CD4-positive, alpha-beta T cell treated with Interleukin-4 for 1 hour (primary cell): Measurements from ENCODE around the gene GIT2.
A peak's percentile ranks its signal among the peaks of the same experiment; 100 is the strongest.
"Not testable (repeated sequence)": the region's sequence is repeated elsewhere in the genome, so short reads cannot be mapped to it uniquely, and the experiment has no call there.

Experiments used
- DNase-seq, 2 donors: peaks; one replicate each; pipeline ENCODE4 v3.0.0-alpha.2; 2020 to 2022

Gene GIT2, protein sequence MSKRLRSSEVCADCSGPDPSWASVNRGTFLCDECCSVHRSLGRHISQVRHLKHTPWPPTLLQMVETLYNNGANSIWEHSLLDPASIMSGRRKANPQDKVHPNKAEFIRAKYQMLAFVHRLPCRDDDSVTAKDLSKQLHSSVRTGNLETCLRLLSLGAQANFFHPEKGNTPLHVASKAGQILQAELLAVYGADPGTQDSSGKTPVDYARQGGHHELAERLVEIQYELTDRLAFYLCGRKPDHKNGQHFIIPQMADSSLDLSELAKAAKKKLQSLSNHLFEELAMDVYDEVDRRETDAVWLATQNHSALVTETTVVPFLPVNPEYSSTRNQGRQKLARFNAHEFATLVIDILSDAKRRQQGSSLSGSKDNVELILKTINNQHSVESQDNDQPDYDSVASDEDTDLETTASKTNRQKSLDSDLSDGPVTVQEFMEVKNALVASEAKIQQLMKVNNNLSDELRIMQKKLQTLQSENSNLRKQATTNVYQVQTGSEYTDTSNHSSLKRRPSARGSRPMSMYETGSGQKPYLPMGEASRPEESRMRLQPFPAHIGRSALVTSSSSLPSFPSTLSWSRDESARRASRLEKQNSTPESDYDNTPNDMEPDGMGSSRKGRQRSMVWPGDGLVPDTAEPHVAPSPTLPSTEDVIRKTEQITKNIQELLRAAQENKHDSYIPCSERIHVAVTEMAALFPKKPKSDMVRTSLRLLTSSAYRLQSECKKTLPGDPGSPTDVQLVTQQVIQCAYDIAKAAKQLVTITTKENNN

DNA sequence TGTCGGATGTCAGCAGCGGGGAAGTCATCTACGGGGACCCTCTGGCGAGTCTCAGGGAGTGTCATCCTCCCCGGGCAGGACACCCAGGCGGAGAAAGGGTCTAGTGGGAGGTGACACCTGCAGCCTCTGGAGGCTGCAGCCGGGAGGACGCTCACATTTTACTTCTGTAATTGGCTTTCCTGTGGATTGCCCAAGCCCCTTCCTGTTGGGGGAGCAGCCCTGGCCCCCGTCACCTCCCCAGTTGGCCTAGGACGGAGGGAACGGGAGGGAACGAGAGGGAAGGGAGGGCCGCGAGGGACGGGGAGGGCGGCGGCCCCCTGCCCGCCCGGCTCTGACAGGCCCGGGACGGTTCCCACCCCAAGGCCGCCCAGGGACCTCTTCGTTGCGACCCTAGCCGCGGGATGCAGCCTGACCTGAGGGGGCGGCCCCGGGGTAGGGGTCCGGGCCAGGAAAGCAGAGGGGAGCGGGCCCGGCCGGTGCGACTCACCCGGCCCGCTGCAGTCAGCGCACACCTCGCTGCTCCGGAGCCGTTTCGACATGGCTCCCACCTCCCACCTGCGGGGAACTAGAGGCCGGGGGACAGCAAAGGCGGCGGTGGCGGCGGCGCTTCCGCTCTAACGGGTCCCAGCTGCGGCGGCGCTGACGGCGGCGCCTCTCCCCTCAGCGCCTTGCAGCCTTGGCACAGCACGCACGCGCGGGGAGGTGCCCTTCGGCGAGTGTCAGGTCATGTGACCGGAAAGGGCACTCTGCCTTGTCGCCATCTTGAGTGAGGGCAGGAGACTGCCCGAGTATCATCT, at the start of gene GIT2:
TSS of gene GIT2 (minus strand) at position 683 of the 797 bp plus-strand sequence. CDS start at position 539, 144 bp downstream.
- DNase-seq = peak; percentile 95

DNA sequence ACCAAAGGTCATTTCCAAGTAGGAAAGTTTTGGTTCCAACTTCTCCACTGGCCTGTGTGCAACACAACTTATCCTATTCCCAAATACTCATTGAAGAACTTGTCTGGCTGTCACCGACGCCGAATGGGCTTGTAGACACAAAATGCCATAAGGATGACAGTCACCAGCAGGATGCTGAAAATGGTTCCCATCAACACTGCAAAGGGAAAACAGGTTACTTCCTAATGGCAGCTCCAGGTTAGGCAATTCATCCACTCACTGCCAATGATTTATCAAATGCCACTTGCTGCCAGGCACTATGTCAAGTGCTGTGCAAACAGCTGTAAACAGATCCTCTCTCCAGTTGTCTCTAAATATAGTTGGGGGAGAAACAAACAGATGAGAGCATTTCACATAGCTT, 46.1 kb upstream of the GIT2 start:
- DNase-seq = no peak

DNA sequence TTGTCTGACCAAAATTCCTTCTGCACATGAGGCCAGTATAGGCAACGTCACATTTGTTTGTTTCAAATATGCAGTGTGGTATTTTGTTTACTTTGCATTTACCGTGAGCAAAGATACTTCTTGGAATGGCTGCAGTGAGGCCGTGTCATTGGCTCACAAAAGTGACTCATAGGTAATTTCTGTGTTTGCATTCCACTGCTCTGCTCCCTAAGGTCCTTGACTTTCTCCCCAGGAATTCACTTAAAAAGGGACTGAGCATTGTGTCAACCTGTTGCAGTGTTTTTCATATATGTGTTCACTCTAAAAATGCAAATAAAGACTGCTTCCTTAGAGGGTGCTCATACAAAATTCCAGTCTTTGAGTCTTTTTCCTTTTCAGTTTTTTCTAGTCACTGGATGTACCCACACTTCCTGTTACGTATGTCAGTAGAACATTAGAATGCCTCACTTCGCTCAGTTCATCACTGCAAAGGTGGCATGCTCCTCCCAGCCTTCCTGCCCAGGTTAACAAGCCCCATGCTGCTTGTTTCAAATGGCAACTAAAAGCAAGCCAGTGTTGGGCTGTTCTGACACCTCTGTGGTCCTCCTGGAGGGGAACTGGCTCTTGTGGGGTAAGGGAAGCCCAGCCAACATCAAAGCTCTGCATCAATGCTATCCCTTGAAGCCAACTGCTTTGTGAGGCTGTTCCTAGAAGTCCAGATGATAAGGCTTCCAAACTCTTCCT, 43.1 kb upstream of the GIT2 start:
- peak; percentile 25 to 50 for DNase-seq

DNA sequence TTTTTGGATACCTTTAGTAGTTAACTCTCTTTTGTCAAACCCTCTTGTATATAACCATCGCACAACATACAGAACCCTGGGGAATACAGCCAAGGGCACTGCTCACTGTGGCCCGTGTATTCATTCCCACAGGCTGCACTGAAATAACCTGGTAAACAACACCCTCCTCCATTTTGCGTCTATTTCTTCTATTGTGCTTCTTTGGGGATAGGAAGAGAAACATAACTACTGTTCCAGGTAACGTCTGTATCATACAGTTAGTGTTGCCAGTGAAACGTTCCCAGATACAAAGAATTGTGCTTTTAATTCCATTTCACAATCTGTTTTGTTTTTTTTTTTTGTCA, 42.5 kb upstream of the GIT2 start:
- DNase-seq = no peak

DNA sequence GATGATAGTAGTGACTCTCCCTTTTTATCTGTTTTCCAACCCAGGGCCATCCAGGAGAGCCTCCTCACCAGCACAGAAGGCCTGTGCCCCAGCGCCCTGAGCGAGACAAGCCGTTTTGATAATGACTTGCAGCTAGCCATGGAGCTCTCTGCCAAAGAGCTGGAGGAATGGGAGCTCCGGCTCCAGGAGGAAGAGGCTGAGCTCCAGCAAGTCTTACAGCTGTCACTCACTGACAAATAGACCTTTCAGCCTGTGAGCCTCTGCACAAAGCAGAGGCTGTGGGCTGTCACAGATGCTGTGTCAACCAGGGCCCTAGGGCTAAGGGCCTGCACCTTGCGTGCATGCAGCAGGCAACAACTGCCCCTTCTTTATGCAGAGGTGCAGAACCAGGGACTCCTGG, 41.1 kb upstream of the GIT2 start:
- no peak for DNase-seq

DNA sequence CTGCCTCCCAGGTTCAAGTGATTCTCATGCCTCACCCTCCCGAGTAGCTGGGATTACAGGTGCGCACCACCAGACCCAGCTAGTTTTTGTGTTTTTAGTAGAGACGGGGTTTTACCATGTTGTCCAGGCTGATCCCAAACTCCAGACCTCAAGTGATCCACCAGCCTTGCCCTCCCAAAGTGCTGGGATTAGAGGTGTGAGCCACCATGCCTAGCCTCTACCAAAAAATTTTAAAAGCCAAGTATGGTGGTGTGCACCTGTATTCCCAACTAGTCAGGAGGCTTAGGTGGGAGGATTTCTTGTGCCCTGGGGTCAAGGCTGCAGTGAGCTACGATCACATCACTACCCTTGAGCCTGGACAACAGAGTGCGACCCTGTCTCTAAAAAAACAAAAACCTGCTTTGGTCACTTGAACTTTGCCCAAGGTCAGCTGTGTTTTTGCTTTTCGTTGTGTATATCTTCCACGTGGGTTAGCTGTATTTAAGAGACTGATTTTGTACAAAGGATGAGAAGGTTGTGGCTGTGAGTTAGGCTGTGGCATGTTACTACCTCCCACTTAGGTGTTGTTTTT, 39.5 kb upstream of the GIT2 start:
- no peak for DNase-seq

DNA sequence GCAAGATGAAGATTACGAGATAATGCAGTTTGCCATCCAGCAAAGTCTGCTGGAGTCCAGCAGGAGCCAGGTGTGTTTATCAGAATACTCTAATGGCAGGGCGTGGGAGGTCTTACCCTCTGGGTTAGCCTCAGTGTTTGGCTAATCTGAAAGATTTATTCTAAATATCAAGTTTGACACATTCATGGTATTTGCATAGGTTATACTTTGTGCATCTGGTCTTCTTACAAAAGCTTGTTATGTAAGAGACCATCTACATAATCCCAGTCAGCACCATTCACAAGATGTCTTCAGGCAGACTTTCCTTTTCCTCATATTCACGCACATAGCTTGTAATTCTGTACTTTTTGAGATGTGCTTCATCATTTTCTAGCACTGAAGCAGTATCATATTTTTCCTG, 37.7 kb upstream of the GIT2 start:
- no peak for DNase-seq

DNA sequence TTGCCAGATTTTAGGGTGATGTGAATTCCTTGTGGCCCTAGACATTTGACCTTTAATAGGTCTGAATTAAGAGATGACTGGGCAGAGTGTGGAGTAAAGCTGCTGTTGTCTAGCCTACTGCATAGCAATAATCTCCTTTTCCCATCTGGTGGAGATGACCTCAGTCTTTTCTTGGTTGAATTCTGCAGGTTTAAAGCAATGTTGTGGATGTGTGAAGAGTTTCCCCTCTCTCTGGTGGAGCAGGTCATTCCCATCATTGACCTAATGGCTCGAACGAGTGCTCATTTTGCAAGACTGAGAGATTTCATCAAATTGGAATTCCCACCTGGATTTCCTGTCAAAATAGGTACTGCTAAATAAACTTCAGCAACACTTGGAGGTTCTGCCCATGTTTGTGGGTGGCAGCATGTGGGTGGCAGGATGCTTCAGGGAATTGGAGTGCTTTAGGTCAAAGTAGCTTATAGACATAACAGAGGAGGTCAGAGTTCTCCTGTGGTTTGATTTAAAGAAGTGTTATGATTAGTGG, 33.2 kb upstream of the GIT2 start:
- DNase-seq = no peak

DNA sequence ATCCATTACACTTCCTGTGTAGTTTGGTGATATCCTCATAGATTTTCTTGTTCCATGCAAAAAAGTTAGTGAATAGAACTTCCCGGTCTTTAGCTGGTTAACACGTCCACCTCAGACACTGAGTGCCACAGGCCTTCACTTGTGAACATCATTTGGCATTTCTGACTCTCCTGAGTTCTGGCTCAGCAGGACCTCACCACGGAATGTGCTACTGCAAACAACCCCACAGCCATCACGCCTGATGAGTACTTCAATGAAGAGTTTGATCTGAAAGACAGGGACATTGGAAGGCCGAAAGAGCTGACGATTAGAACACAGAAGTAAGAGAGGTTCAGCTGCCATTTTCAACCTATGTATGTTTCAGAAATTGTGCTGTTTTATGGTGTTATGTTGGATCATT, 32.2 kb upstream of the GIT2 start:
- no peak for DNase-seq

DNA sequence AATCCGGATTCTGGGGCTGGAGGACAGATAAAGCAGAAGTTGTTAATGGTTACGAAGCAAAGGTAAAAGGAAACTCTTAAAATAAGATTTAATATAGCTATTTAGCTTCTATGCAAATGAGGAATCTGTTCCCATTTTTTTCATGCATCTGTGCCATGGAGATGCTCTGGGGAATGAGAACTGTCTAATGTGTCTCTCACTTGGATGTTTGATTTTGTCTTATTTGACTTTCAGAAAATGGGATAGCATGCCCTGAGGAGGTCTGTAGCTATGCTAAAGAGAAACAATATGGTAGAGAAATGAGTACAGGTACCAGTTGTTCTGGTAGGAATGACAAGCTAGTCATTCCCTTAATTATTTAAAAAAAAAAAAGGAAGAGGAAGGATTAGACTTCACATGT, 27.9 kb upstream of the GIT2 start:
- no peak for DNase-seq

DNA sequence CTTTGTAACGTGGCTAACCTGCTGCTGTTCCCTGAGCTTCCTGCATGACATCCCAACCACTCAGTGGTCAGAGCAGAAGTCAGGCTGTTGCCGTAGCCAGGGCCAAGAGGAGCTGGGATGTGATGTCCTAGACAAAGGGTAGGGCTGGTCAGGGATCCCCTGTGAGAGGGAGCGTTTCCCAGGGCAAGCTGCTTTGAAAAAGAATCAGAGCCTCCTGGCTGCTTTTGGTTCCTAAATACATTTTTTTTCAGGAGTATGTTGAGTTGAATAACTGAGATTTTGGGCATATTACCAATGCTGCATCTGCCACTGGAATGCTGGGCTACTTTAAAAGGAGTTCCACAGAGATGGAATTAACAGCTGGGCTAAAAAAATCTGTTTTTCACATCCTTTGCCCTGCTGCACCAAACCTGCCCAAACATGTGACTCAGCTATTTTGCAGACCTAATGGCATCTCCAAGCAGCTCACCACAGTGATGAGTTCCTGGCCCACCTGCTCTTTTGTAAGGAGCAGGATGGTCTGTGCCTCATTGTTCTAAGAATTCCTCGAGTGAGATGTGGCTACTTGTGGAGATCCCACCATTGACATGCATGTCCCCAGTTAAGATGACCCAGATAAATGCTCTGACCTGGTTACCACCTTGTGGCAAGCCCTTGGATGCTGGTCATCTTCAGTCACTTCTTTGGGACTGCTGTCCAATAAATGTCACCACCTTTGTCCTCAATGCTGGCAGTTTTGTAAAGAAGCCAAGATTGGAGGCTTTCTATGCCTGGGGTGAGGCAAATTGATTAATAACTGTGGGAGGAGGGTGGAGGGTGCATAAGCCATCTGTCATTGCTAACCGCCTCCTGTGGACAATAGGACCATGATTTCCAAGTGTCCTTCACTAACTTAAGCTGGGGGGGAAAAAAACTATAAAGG, 27.2 kb upstream of the GIT2 start:
- DNase-seq = no peak

DNA sequence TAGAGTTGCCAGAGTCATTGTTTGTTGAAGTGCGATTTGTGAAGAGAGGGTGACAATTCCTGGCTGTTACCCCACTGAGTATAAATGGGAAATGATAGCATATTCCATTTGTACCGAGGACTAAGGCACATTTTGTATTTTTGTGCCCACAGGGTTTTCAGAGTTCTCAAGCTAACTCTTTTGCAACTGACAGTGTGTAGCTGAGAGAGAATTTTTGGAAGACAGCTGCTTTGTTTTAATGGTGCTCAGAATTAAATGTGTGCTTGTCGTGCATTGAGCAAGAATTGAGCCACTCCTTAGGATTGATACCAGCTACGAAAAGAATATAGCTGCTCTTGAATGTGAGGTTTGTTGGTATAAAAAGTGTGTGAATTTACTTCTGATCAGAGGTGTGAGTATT, 24.8 kb upstream of the GIT2 start:
- DNase-seq = no peak

DNA sequence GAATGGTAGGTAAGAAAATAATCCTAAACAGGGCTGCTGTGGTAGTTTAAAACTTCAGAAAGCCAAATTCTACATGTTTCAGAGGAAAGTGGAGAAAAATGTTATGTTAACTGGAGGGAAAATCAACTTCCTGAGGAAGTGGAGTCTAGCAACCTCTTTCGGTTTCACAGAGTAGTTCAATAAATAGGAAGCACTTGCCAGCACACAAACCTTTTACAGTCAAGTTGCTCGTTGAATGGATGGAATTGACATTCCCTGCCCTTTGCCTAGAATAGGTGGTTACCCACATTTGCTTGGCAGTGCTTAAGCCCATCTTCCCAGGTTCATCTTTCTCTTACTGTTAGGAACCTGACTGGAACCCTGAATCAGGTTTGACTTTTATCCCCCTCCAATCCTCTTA, 19.0 kb upstream of the GIT2 start:
- DNase-seq = peak in 1 of 2 donors; percentile 63

DNA sequence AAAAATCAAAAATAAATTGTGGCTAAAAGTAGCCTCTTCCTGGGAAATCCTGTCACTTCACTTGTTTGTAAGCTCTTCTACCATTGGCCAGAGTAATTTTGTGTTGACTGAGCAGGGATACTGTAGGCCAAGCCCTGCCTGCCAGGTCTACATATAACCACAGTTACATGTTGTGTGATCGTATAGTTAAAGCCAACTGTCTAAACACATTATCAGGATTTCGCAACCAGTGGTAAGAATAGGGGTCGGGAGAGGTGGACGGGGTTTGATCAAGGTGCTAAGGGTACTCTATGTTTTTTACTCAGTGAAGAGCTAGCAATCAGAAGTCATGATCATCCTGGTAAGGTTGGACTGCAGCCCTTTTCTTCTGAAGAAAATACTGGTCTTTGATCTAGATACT, 16.5 kb upstream of the GIT2 start:
- no peak for DNase-seq

DNA sequence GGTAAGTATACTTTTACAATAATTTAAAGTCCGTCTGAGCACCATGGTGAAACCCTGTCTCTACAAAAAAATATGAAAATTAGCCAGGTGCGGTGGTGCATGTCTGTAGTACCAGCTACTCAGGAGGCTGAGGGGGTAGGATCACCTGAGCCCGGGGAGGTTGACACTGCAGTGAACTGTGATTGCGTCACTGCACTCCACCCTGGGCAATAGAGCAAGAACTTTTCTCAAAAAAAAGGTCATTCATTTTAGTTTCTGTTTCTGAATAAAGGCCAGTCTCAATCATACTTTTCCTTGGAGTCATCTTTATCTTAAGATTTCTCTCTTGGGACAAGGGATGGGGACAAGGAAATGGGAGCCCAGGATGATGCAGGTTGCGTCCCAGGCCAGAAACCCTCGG, 16.0 kb upstream of the GIT2 start:
- DNase-seq = peak; percentile 44 to 83

DNA sequence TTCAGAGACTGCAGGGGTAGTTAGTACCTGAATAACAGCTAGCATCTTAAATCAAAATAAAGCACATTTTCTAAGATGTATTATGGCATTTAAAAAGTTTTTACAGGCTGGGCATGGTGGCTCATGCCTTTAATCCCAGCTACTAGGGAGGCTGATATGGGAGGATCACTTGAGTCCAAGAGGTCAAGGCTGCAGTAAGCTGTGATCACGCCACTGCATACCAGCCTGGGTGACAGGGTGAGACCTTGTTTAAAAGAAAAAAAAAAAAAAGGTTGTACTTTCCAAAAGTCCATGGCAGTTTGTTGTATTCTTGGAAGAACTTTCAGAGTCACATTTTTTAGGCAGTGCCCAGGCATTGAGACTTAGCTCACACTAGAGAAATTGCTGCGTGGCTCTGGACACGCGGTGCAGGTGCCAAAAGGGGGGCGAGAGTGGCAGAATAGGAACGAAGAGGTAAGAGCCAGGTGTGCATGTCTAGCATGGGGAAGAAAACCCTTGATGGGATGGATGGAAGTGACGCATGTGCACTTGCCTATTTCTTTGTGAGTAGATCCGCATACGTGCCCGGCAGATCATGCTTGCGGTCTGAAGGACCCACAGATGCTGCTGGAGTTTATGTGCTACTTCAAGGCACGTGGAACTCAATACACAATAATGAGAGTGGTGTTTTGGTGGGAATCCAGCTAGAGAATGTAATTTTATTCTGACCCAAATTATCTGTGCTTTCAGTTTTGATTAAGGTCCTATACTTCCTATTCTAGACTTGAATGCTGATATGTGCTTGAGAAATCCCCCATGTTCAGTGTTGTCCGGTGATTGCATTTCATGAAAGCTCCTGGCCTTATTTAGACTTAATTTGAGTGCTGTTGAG, 14.9 kb upstream of the GIT2 start:
- peak; percentile 40 to 45 for DNase-seq

DNA sequence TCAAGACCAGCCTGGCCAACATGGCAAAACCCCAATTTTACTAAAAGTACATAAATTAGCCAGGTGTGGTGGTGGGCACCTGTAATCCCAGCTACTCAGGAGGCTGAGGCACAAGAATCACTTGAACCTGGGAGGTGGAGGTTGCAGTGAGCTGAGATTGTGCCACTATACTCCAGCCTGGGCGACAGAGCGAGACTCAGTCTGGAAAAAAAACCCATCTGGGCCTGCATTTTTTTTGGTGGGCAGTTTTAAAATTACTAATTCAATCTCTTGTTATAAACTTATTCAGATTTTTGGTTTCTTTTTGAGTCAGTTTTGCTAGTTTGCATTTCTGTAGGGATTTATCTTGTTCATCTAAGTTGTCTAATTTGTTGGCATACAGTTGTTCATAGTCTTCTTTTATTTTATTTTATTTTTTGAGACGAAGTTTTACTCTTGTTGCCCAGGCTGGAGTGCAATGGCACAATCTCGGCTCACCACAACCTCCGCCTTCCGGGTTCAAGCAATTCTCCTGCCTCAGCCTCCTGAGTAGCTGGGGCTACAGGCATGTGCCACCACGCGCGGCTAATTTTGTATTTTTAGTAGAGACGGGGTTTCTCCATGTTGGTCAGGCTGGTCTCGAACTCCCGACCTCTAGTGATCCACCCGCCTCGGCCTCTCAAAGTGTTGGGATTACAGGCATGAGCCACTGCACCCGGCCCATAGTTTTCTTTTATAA, 12.7 kb upstream of the GIT2 start:
- not testable (repeated sequence) for DNase-seq

DNA sequence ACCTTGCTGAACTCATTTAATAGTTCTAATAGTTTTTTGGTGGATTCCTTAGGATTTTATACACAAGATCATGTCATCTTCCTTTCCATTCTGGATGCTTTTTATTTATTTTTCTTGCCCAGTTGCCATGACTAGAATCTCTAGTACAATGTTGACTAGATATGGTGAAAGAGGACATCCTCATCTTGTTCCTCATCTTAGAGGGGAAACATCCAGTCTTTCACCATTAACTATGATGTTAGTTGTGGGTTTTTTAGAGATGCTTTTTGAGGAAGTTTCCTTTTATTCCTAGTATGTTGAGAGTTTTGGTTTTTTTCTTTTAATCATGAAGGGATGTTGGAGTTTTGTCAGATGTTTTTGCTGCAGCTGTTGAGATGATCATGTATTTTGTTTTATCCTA, 11.7 kb upstream of the GIT2 start:
- DNase-seq = peak in 1 of 2 donors; percentile 31

DNA sequence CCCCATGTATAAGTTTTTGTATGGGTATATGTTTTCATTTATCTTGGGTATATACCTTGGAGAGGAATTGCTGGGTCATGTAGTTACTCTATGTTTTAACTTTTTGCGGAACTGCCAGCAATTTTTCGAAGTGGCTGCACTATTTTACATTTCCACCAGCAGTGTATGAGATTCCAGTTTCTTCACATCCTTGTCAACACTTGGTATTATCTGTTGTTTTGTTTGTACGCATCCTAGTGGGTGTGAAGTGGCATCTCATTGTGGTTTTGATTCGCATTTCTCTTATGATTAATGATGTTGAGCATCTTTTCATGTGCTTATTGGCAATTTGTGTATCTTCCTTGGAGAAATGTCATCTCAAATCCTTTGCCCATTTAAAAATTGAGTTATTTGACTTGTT, 9.9 kb upstream of the GIT2 start:
- DNase-seq = no peak
